CD8-positive, alpha-beta memory T cell (primary cell): Measurements from ENCODE around the gene ADAT3. TPM values are rescaled to one million over a fixed set of nuclear protein-coding genes. Genes with fewer than 3 reads are reported as not detected.

Source experiments
- CTCF ChIA-PET: fragments of 350-600 bp; sonication (Branson Sonifier 250); formaldehyde crosslinking; loops from one replicate; lab custom pipeline; 2021; ENCODE audit warnings: antibody characterized with exemption; lab: Charles Lee
- POLR2A ChIA-PET: fragments of 350-600 bp; sonication (Branson Sonifier 250); formaldehyde crosslinking; loops from one replicate; lab custom pipeline; 2021; ENCODE audit warnings: antibody characterized with exemption; lab: Charles Lee
- DNase-seq, 5 donors: peaks; one replicate each; pipeline versions ENCODE4 v3.0.0 to v3.0.0-alpha.2; 2020 to 2022; ENCODE audit warnings: mixed read lengths in 1 of 5
- H3K27ac ChIP-seq: one replicate; pipeline ENCODE4 v1.7.0; 2013; ENCODE audit warnings: low read depth, mild to moderate bottlenecking, low read length, moderate library complexity
- H3K27me3 ChIP-seq: 2 replicates; pipeline ENCODE4 v1.7.0; 2013; ENCODE audit warnings: low read length, mild to moderate bottlenecking; ENCODE audit not compliant: insufficient read depth, poor library complexity, severe bottlenecking
- H3K36me3 ChIP-seq: 2 replicates; pipeline ENCODE4 v1.7.0; 2013; ENCODE audit warnings: mild to moderate bottlenecking, low read length, moderate library complexity; ENCODE audit not compliant: insufficient read depth
- H3K4me1 ChIP-seq: 2 replicates; pipeline ENCODE4 v1.7.0; 2013; ENCODE audit warnings: mild to moderate bottlenecking, low read length, moderate library complexity; ENCODE audit not compliant: insufficient read depth
- H3K4me3 ChIP-seq: 2 replicates; pipeline ENCODE4 v1.7.0; 2013; ENCODE audit warnings: mild to moderate bottlenecking, low read length
- H3K9me3 ChIP-seq: 2 replicates; pipeline ENCODE4 v1.7.0; 2013; ENCODE audit warnings: mild to moderate bottlenecking, low read length
- H3K27ac Mint-ChIP-seq, 8 donors: one replicate each; pipeline ENCODE4 v1.8.0; 2020 to 2021; ENCODE audit warnings: mixed read lengths in 8 of 8, mild to moderate bottlenecking in 6 of 8, inconsistent platforms in 3 of 8, moderate library complexity in 3 of 8
- H3K27me3 Mint-ChIP-seq, 2 donors: one replicate each; pipeline ENCODE4 v1.8.0; 2020 to 2021; ENCODE audit warnings: mixed read lengths in 2 of 2, mild to moderate bottlenecking in 1 of 2, moderate library complexity in 1 of 2
- H3K36me3 Mint-ChIP-seq, 3 donors: one replicate each; pipeline ENCODE4 v1.8.0; 2020 to 2021; ENCODE audit warnings: mixed read lengths in 3 of 3, inconsistent platforms in 1 of 3, mild to moderate bottlenecking in 1 of 3
- H3K4me1 Mint-ChIP-seq, 3 donors: one replicate each; pipeline ENCODE4 v1.8.0; 2020 to 2021; ENCODE audit warnings: mixed read lengths in 3 of 3, inconsistent platforms in 1 of 3, mild to moderate bottlenecking in 1 of 3
- H3K4me3 Mint-ChIP-seq, 7 donors: one replicate each; pipeline ENCODE4 v1.8.0; 2020 to 2021; ENCODE audit warnings: mixed read lengths in 7 of 7, mild to moderate bottlenecking in 6 of 7, moderate library complexity in 4 of 7, inconsistent platforms in 2 of 7
- H3K9me3 Mint-ChIP-seq, 5 donors: one replicate each; pipeline ENCODE4 v1.8.0; 2020 to 2022; ENCODE audit warnings: mixed read lengths in 5 of 5, mild to moderate bottlenecking in 3 of 5, moderate library complexity in 2 of 5, inconsistent platforms in 1 of 5
- polyA plus RNA-seq: library from polyadenylated mRNA; unstranded; fragments of 300-500 nt; fragmentation: Illumina TruSeq; gene quantifications from one replicate; pipeline ENCODE4 v1.2.3, GENCODE V29; 2021
- total RNA-seq, 2 experiments: library from RNA; stranded (reverse); gene quantifications; one replicate each; pipeline ENCODE4 v1.2.3, GENCODE V29; 2021

Gene ADAT3
- total and polyA plus RNA-seq, 3 experiments from 2014 or later, result 4.6 to 6.6 (median 6.3) TPM

DNA sequence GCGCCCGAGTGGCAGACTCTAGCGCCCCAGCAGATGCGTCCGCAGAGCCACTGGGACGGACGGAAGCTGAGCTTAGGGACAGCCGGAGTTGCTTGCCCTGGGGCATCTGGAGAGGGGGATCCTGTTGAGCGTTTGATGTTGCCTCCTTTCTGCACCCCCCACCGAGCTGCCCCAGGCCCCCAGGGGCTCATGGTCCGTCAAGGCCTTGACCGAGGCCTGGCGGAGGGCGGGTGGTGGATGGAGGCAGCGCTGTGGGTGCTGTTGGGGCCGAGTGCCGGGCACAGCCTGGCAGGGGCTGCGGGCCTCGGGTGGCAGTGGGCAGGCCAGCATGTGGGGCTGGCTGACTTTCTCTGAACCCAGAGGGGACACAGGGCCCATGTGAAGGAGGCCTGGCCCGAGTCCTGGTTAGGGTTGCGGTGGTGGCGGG is 38.5 kb downstream of the ADAT3 start:
- H3K9me3 Mint-ChIP-seq, result peaks cover 0 to 2% (median 0%) of the 10 kb centered on the region in 5 donors
- no peaks in the 10 kb centered on the region for H3K9me3 ChIP-seq
- peaks cover 0 to 12% of the 10 kb centered on the region in 2 donors for H3K27me3 Mint-ChIP-seq
- H3K36me3 ChIP-seq, result no peaks in the 10 kb centered on the region
- CTCF ChIA-PET, result interaction anchor here (0.9 to 3.3 kb wide), 2 partner anchors 14 to 127 kb away, joined by 3 to 11 read pairs; no protein-coding TSS in a partner anchor
- H3K4me1 Mint-ChIP-seq, result peaks cover 30 to 60% (median 32%) of the 10 kb centered on the region in 3 donors
- H3K4me3 ChIP-seq, result peak overlapping the region; percentile 75
- H3K27me3 ChIP-seq, result no peaks in the 10 kb centered on the region
- H3K36me3 Mint-ChIP-seq, result peaks cover 0 to 26% (median 0%) of the 10 kb centered on the region in 3 donors
- peaks cover 34% of the 10 kb centered on the region for H3K4me1 ChIP-seq
- H3K4me3 Mint-ChIP-seq, result peak overlapping the region; percentile 89 to 100 (median 93)
- DNase-seq, result no peak
- peak overlapping the region; percentile 89 for H3K27ac ChIP-seq
- H3K27ac Mint-ChIP-seq, result peak overlapping the region; percentile 98 to 100 (median 98)
- POLR2A ChIA-PET, result interaction anchor here (0.6 kb wide), 1 partner anchor 105 kb away, joined by 5 read pairs; no protein-coding TSS in a partner anchor

- no peaks in the 10 kb centered on the region for H3K9me3 ChIP-seq
- no peaks in the 10 kb centered on the region for H3K36me3 ChIP-seq
- H3K27me3 Mint-ChIP-seq, result peaks cover 0 to 12% of the 10 kb centered on the region in 2 donors
- H3K4me1 Mint-ChIP-seq, result peaks cover 35 to 62% (median 37%) of the 10 kb centered on the region in 3 donors
- peak overlapping the region in 7 of 8 donors; percentile 29 to 98 (median 75) for H3K27ac Mint-ChIP-seq
- CTCF ChIA-PET, result interaction anchor here (0.9 to 3.3 kb wide), 2 partner anchors 15 to 126 kb away, joined by 3 to 11 read pairs; no protein-coding TSS in a partner anchor
- peaks cover 0 to 31% (median 0%) of the 10 kb centered on the region in 3 donors for H3K36me3 Mint-ChIP-seq
- DNase-seq, result no peak
- POLR2A ChIA-PET, result no interaction called here
- peaks cover 0 to 2% (median 0%) of the 10 kb centered on the region in 5 donors for H3K9me3 Mint-ChIP-seq
- H3K27ac ChIP-seq, result no peak overlapping the region
- no peak overlapping the region for H3K4me3 ChIP-seq
- H3K27me3 ChIP-seq, result no peaks in the 10 kb centered on the region
- peaks cover 32% of the 10 kb centered on the region for H3K4me1 ChIP-seq
- peak overlapping the region in 6 of 7 donors; percentile 15 to 64 (median 52) for H3K4me3 Mint-ChIP-seq
Observed at GRCh38 chr19:1944088-1944915, 39.1 kb downstream of the ADAT3 start.

GRCh38 chr19:1944916-1945561 is 39.8 kb downstream of the ADAT3 start:
- DNase-seq, result no peak
- no peaks in the 10 kb centered on the region for H3K27me3 ChIP-seq
- H3K9me3 ChIP-seq, result no peaks in the 10 kb centered on the region
- no peak overlapping the region for H3K27ac ChIP-seq
- H3K4me1 Mint-ChIP-seq, result peaks cover 34 to 60% (median 35%) of the 10 kb centered on the region in 3 donors
- ChIA-PET CTCF (interaction anchor here (0.9 to 3.3 kb wide), 5 partner anchors 14 to 17 kb away, joined by 3 to 11 read pairs (median 3); no protein-coding TSS in a partner anchor), POLR2A (interaction anchor here (0.7 kb wide), 1 partner anchor 194 kb away, joined by 9 read pairs; no protein-coding TSS in a partner anchor)
- H3K27ac Mint-ChIP-seq, result peak overlapping the region in 2 of 8 donors; percentile 40 to 79
- peaks cover 0 to 36% (median 0%) of the 10 kb centered on the region in 3 donors for H3K36me3 Mint-ChIP-seq
- H3K36me3 ChIP-seq, result no peaks in the 10 kb centered on the region
- no peak overlapping the region for H3K4me3 Mint-ChIP-seq
- H3K9me3 Mint-ChIP-seq, result peaks cover 0 to 2% (median 0%) of the 10 kb centered on the region in 5 donors
- peaks cover 0 to 7% of the 10 kb centered on the region in 2 donors for H3K27me3 Mint-ChIP-seq
- no peak overlapping the region for H3K4me3 ChIP-seq
- peaks cover 25% of the 10 kb centered on the region for H3K4me1 ChIP-seq

- peaks cover 20% of the 10 kb centered on the region for H3K4me1 ChIP-seq
- POLR2A ChIA-PET, result interaction anchor here (0.7 kb wide), 1 partner anchor 195 kb away, joined by 9 read pairs; no protein-coding TSS in a partner anchor
- Mint-ChIP-seq H3K27me3 (peaks cover 0 to 2% of the 10 kb centered on the region in 2 donors), H3K4me1 (peaks cover 33 to 64% (median 39%) of the 10 kb centered on the region in 3 donors), H3K4me3 (peak overlapping the region in 6 of 7 donors; percentile 18 to 75 (median 56)), H3K36me3 (peaks cover 0 to 42% (median 0%) of the 10 kb centered on the region in 3 donors), H3K27ac (peak overlapping the region; percentile 25 to 94 (median 80)), H3K9me3 (no peaks in the 10 kb centered on the region)
- CTCF ChIA-PET, result interaction anchor here (0.5 to 1.9 kb wide), 9 partner anchors 10 to 1216 kb away, joined by 3 to 6 read pairs (median 3); no protein-coding TSS in a partner anchor
- no peaks in the 10 kb centered on the region for H3K9me3 ChIP-seq
- no peak overlapping the region for H3K27ac ChIP-seq
- H3K27me3 ChIP-seq, result no peaks in the 10 kb centered on the region
- DNase-seq, result peak in 1 of 5 donors; percentile 44
- H3K4me3 ChIP-seq, result no peak overlapping the region
- H3K36me3 ChIP-seq, result no peaks in the 10 kb centered on the region
Observed at GRCh38 chr19:1945899-1946298, 40.7 kb downstream of the ADAT3 start.

GRCh38 chr19:1947651-1948209 is 42.5 kb downstream of the ADAT3 start:
- H3K27me3 ChIP-seq, result no peaks in the 10 kb centered on the region
- H3K4me3 ChIP-seq, result no peak overlapping the region
- Mint-ChIP-seq H3K9me3 (no peaks in the 10 kb centered on the region), H3K27me3 (no peaks in the 10 kb centered on the region), H3K4me1 (peaks cover 37 to 72% (median 39%) of the 10 kb centered on the region in 3 donors), H3K27ac (no peak overlapping the region), H3K4me3 (no peak overlapping the region), H3K36me3 (peaks cover 0 to 41% (median 0%) of the 10 kb centered on the region in 3 donors)
- H3K4me1 ChIP-seq, result peaks cover 20% of the 10 kb centered on the region
- CTCF ChIA-PET, result interaction anchor here (0.6 to 1.1 kb wide), 3 partner anchors 122 to 261 kb away, joined by 3 to 6 read pairs (median 4); no protein-coding TSS in a partner anchor
- no peak for DNase-seq
- POLR2A ChIA-PET, result no interaction called here
- H3K9me3 ChIP-seq, result no peaks in the 10 kb centered on the region
- H3K36me3 ChIP-seq, result no peaks in the 10 kb centered on the region
- no peak overlapping the region for H3K27ac ChIP-seq

DNA sequence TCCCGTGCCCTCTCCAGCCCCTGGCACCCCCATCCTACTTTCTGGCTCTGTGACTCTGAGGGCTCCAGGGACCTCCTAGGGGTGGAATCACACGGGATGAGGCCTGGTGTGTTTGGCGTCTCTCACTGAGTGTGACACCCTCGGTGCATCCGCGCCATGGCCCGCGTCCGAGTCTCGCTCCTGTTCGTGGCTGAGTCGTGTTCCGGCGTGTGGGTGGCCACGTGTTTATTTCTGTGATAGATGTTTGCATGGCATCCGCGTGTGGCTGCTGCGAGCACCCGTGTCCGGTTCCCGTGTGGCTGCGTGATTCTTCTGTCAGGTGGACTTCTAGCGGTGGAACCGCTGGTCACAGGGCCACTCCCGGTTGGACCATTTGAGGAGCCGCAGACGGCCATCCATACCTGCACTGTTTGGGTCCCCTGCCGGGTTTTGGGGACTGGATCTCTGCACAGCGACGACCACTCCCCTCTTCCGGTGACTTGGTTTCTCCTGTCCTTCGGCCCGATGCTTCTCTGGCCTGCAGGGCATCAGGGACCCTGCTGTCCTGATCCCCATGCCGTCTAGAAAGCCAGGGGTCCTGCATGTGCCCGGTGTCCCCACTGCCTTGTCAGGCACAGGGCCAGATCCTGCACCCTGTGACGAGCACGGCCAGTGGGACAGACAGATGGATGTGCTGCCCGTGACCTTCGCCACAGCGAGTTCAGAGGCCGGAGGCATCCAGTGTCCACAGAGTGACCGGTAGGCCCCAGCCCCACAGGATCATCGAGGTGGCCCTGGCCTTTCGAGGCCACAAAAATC is 44.3 kb downstream of the ADAT3 start:
- no peak overlapping the region for H3K27ac ChIP-seq
- POLR2A ChIA-PET, result no interaction called here
- no peaks in the 10 kb centered on the region for H3K9me3 ChIP-seq
- CTCF ChIA-PET, result no interaction called here
- DNase-seq, result no peak
- H3K4me1 ChIP-seq, result peaks cover 3% of the 10 kb centered on the region
- Mint-ChIP-seq H3K9me3 (no peaks in the 10 kb centered on the region), H3K27ac (peak overlapping the region in 3 of 8 donors; percentile 51 to 71 (median 57)), H3K27me3 (no peaks in the 10 kb centered on the region), H3K4me3 (peak overlapping the region in 3 of 7 donors; percentile 15 to 74 (median 48)), H3K4me1 (peaks cover 28 to 67% (median 29%) of the 10 kb centered on the region in 3 donors), H3K36me3 (peaks cover 0 to 44% (median 0%) of the 10 kb centered on the region in 3 donors)
- no peak overlapping the region for H3K4me3 ChIP-seq
- H3K27me3 ChIP-seq, result no peaks in the 10 kb centered on the region
- no peaks in the 10 kb centered on the region for H3K36me3 ChIP-seq

- H3K4me3 Mint-ChIP-seq, result no peak overlapping the region
- no peak overlapping the region for H3K27ac ChIP-seq
- no peaks in the 10 kb centered on the region for H3K4me1 ChIP-seq
- CTCF ChIA-PET, result no interaction called here
- H3K36me3 Mint-ChIP-seq, result peaks cover 0 to 47% (median 0%) of the 10 kb centered on the region in 3 donors
- H3K36me3 ChIP-seq, result no peaks in the 10 kb centered on the region
- POLR2A ChIA-PET, result no interaction called here
- H3K9me3 ChIP-seq, result no peaks in the 10 kb centered on the region
- H3K4me3 ChIP-seq, result no peak overlapping the region
- no peak for DNase-seq
- no peaks in the 10 kb centered on the region for H3K27me3 ChIP-seq
- H3K27me3 Mint-ChIP-seq, result no peaks in the 10 kb centered on the region
- peak overlapping the region in 2 of 8 donors; percentile 38 to 71 for H3K27ac Mint-ChIP-seq
- peaks cover 28 to 66% (median 31%) of the 10 kb centered on the region in 3 donors for H3K4me1 Mint-ChIP-seq
- H3K9me3 Mint-ChIP-seq, result peaks cover 0 to 2% (median 0%) of the 10 kb centered on the region in 5 donors
Observed at GRCh38 chr19:1950640-1951039, 45.4 kb downstream of the ADAT3 start.
